ENCODE results near the gene UNC93B1.

The UNC93B1 gene

GRCh38 chr11:68014947-68015447 lies 11.1 kb upstream of the UNC93B1 start:
- H3K4me3 ChIP-seq (replicated peaks; ENCODE audit: low read depth, low read length) = no peak overlapping the region
- no peak for DNase-seq (ENCODE audit: low read depth)
- TF ChIP-seq CTCF (IDR thresholded peaks at IDR 0.05; ENCODE audit: low read length, missing control alignments) = no peak

- no peak overlapping the region for H3K4me3 ChIP-seq (replicated peaks; ENCODE audit: low read depth, low read length)
- TF ChIP-seq CTCF (IDR thresholded peaks at IDR 0.05; ENCODE audit: low read length, missing control alignments) = no peak
- peak; percentile 86 for DNase-seq (ENCODE audit: low read depth)
Measured at GRCh38 chr11:68014157-68014946, 10.5 kb upstream of the UNC93B1 start.

GRCh38 chr11:68013611-68014156 lies 9.8 kb upstream of the UNC93B1 start:
- no peak for TF ChIP-seq CTCF (IDR thresholded peaks at IDR 0.05; ENCODE audit: low read length, missing control alignments)
- no peak overlapping the region for H3K4me3 ChIP-seq (replicated peaks; ENCODE audit: low read depth, low read length)
- no peak for DNase-seq (ENCODE audit: low read depth)

- peak; percentile 96 for DNase-seq (ENCODE audit: low read depth)
- no peak overlapping the region for H3K4me3 ChIP-seq (replicated peaks; ENCODE audit: low read depth, low read length)
- no peak for TF ChIP-seq CTCF (IDR thresholded peaks at IDR 0.05; ENCODE audit: low read length, missing control alignments)
Measured at GRCh38 chr11:68012843-68013610, 9.1 kb upstream of the UNC93B1 start.

GRCh38 chr11:68012044-68012842 lies 8.3 kb upstream of the UNC93B1 start:
- no peak for TF ChIP-seq CTCF (IDR thresholded peaks at IDR 0.05; ENCODE audit: low read length, missing control alignments)
- no peak overlapping the region for H3K4me3 ChIP-seq (replicated peaks; ENCODE audit: low read depth, low read length)

More at GRCh38 chr11:68012044-68012842, 8.3 kb upstream of the UNC93B1 start:
- DNase-seq (ENCODE audit: low read depth) = no peak
